ENCODE measurements around the gene ZBTB49. TPM values are rescaled to one million over a fixed set of nuclear protein-coding genes. Genes with fewer than 3 reads are reported as not detected.

The ZBTB49 gene
- total RNA-seq, 1 experiment from 2014 or later, result 4.2 TPM

GRCh38 chr4:4302416-4302815, 12.4 kb downstream of the ZBTB49 start:
- ChIA-PET CTCF (interaction anchor here (0.5 kb wide), 1 partner anchor 41 kb away, joined by 4 read pairs; no protein-coding TSS in a partner anchor), POLR2A (no interaction called here)
- H3K4me1 ChIP-seq (ENCODE audit: control insufficient read depth, insufficient read depth, low read length), result no peaks in the 10 kb centered on the region
- in situ Hi-C loops (cut with HindIII; ENCODE audit: low pct_unique_long_range_greater_than_20kb, low sequenced_read_pairs), result no loop called here
- no peak for DNase-seq (ENCODE audit: low read depth, low spot score)
- TF ChIP-seq POLR2AphosphoS5 (IDR thresholded peaks at IDR 0.05; ENCODE audit: low read depth, low read length), result no peak
- no peak for TF ChIP-seq REST (IDR thresholded peaks at IDR 0.05; ENCODE audit: insufficient read depth in 1 of 2, low read depth in 2 of 2, low read length in 1 of 2)
- TF ChIP-seq CTCF (IDR thresholded peaks at IDR 0.05), result no peak
- no peak for TF ChIP-seq TCF7L2 (IDR thresholded peaks at IDR 0.05; ENCODE audit: low read depth, low read length)
- no peak for TF ChIP-seq SIN3A (IDR thresholded peaks at IDR 0.05; ENCODE audit: borderline replicate concordance, insufficient read depth, low read depth, low read length)
- no TSS peak for BruUV-seq (replicated peaks)
- ATAC-seq, result no peak
- H3K27ac ChIP-seq (ENCODE audit: low read length), result no peak overlapping the region
- intact Hi-C loops (cut with micrococcal nuclease; ENCODE audit: unreplicated experiment), result no loop called here
- no peak overlapping the region for H3K4me3 ChIP-seq (ENCODE audit: low read depth in 2 of 2, low read length in 2 of 2)
- H3K36me3 ChIP-seq (ENCODE audit: control insufficient read depth, insufficient read depth, low read length), result no peaks in the 10 kb centered on the region; the same call in 1 of the 2 replicates
- H3K9me3 ChIP-seq (ENCODE audit: control insufficient read depth, insufficient read depth, low read depth, low read length), result no peaks in the 10 kb centered on the region
- H3K27me3 ChIP-seq (ENCODE audit: control insufficient read depth, insufficient read depth, low read length), result no peaks in the 10 kb centered on the region

- Histone ChIP-seq H3K4me1 (ENCODE audit: control insufficient read depth, insufficient read depth, low read length) (no peaks in the 10 kb centered on the region), H3K36me3 (ENCODE audit: control insufficient read depth, insufficient read depth, low read length) (no peaks in the 10 kb centered on the region; the same call in 1 of the 2 replicates), H3K4me3 (ENCODE audit: low read depth in 2 of 2, low read length in 2 of 2) (no peak overlapping the region), H3K27me3 (ENCODE audit: control insufficient read depth, insufficient read depth, low read length) (no peaks in the 10 kb centered on the region), H3K9me3 (ENCODE audit: control insufficient read depth, insufficient read depth, low read depth, low read length) (no peaks in the 10 kb centered on the region), H3K27ac (ENCODE audit: low read length) (no peak overlapping the region)
- intact Hi-C loops (cut with micrococcal nuclease; ENCODE audit: unreplicated experiment) (no loop called here), in situ Hi-C loops (cut with HindIII; ENCODE audit: low pct_unique_long_range_greater_than_20kb, low sequenced_read_pairs) (no loop called here)
- ATAC-seq (no peak), DNase-seq (ENCODE audit: low read depth, low spot score) (no peak)
- no peak for TF ChIP-seq REST (IDR thresholded peaks at IDR 0.05; ENCODE audit: insufficient read depth in 1 of 2, low read depth in 2 of 2, low read length in 1 of 2)
- ChIA-PET CTCF (no interaction called here), POLR2A (no interaction called here)
- no TSS peak for BruUV-seq (replicated peaks)
Observed at GRCh38 chr4:4306920-4307319, 16.9 kb downstream of the ZBTB49 start.
